AG09319 (cell line): ENCODE measurements around the gene SMTN.

Experiments
- DNase-seq: peaks from one replicate; pipeline ENCODE4 v3.0.0-alpha.2; 2010; ENCODE audit warnings: low read depth; ENCODE audit errors: extremely low read depth
- TF ChIP-seq, protein P1 (sequence below): IDR thresholded peaks from 2 replicates; pipeline ENCODE4 v1.5.1; 2011; ENCODE audit warnings: low read depth, mild to moderate bottlenecking, inconsistent platforms, low read length, moderate library complexity

The SMTN gene

DNA sequence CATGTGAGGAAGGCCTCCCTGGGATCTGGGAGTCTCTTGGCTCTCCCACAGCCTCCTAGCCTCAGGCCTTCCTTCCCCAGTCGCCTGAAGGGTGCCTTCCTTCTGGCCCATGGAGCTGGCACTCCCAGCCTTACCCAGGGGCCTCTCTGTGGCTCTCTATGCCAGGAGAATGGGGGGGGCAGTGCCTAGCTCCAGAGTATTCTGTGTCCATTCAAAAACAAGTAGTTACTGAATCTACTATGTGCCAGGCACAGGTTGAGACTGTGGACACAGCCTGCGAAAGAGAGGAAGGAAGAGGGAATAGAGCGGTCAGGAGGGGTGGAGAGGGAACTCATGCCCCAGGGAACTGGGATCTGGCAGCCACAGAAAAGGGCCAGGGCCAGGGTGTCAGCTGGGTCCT, 61.9 kb downstream of the SMTN start:
- TF ChIP-seq, protein P1, sequence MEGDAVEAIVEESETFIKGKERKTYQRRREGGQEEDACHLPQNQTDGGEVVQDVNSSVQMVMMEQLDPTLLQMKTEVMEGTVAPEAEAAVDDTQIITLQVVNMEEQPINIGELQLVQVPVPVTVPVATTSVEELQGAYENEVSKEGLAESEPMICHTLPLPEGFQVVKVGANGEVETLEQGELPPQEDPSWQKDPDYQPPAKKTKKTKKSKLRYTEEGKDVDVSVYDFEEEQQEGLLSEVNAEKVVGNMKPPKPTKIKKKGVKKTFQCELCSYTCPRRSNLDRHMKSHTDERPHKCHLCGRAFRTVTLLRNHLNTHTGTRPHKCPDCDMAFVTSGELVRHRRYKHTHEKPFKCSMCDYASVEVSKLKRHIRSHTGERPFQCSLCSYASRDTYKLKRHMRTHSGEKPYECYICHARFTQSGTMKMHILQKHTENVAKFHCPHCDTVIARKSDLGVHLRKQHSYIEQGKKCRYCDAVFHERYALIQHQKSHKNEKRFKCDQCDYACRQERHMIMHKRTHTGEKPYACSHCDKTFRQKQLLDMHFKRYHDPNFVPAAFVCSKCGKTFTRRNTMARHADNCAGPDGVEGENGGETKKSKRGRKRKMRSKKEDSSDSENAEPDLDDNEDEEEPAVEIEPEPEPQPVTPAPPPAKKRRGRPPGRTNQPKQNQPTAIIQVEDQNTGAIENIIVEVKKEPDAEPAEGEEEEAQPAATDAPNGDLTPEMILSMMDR: no peak
- DNase-seq: no peak

DNA sequence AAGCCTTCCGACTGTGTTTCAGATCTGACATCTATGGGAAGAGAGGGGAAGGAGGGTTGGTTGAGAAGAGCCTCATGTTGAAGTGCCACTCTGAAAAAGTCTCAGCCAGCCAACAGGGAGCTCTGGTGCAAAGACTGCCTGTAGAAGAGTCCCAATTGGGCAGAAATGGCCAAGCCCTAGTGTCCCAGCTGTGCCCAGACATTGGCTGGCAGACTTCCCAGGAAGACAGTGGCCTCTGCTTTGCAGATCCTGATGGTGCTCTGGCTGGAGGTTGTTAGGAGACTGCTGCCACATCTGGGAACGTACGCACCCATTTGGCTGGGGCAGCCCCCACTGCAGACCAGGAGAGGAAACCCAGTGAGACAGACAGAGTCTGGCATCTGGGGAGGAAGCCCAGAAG, 62.4 kb downstream of the SMTN start:
- TF ChIP-seq, protein P1: no peak

GRCh38 chr22:31144223-31144622, 63.1 kb downstream of the SMTN start:
- DNase-seq: no peak
- TF ChIP-seq, protein P1: no peak

More for the DNA sequence above, 62.4 kb downstream of the SMTN start:
- DNase-seq: no peak

DNA sequence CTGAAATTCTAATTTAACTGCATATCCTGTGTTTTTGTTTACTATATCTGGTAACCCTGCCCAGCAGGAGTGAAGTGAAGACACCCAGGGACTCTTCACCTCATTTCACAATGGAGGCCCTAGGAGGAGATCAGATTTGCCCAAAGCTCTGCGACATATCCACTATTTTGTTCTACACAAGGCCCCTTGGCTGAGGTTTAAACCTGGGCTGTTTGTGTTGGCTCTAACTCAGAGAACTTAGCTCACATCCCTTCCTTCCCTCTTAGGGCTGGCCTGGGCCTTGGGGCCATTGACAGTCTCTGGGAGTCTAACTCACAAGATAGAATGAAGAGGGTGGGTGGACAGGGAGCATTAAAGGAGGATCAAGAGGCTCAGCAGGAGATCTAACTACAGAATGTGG, 67.4 kb downstream of the SMTN start:
- no peak for DNase-seq
- TF ChIP-seq, protein P1: no peak

- peak; percentile 59 for DNase-seq
- TF ChIP-seq, protein P1: peak; percentile 100
These were observed 68.0 kb downstream of the SMTN start for GRCh38 chr22:31148953-31149627.

- TF ChIP-seq, protein P1: peak; percentile 27
- DNase-seq: no peak
These were observed 69.5 kb downstream of the SMTN start for GRCh38 chr22:31150615-31151014.

DNA sequence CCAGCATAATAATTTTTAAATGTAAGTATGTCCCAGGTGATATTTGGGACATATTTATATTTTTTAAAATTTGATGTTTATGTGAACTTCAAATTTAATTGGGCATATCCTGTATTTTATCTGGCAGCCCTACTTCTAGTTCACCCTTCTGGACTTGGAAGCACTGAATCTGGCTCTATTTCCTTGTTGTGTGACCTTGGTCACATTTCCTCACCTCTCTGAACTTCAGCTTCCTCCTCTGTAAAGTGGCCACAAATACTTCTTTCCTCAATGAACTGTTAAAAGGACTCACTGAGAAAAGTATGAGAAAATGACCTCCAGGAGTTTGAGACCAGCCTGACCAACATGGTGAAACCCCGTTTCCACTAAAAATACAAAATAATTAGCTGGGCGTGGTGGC, 70.8 kb downstream of the SMTN start:
- TF ChIP-seq, protein P1: no peak

More for the DNA sequence above, 70.8 kb downstream of the SMTN start:
- no peak for DNase-seq
